Calu3 (cell line): ENCODE data around the gene PRKN. TPM values are rescaled to one million over a fixed set of nuclear protein-coding genes. Genes with fewer than 3 reads are reported as not detected.
"Not testable (repeated sequence)": the region's sequence is repeated elsewhere in the genome, so short reads cannot be mapped to it uniquely, and the experiment has no call there.

Experiments
- BruUV-seq: library from RNA; stranded (reverse); fragments of 400-500 nt; replicated peaks from 2 replicates; lab custom pipeline; 2021; lab: Mats Ljungman, UMichigan
- CTCF ChIA-PET: fragments of 300-600 bp; sonication (Branson Sonifier 250); formaldehyde crosslinking; loops from one replicate; lab custom pipeline; 2022; ENCODE audit warnings: antibody characterized with exemption; lab: Charles Lee
- DNase-seq: peaks from one replicate; pipeline ENCODE4 v3.0.0; 2022
- H3K27ac Mint-ChIP-seq: one replicate; pipeline ENCODE4 v1.8.0; 2022; ENCODE audit warnings: mixed read lengths; ENCODE audit not compliant: unreplicated experiment
- H3K27me3 Mint-ChIP-seq: one replicate; pipeline ENCODE4 v1.8.0; 2022; ENCODE audit warnings: mixed read lengths; ENCODE audit not compliant: unreplicated experiment
- H3K36me3 Mint-ChIP-seq: one replicate; pipeline ENCODE4 v1.8.0; 2022; ENCODE audit warnings: mild to moderate bottlenecking, moderate library complexity, mixed read lengths; ENCODE audit not compliant: insufficient read depth, unreplicated experiment
- H3K4me1 Mint-ChIP-seq: one replicate; pipeline ENCODE4 v1.8.0; 2022; ENCODE audit warnings: mild to moderate bottlenecking, low read depth, mixed read lengths; ENCODE audit not compliant: unreplicated experiment
- H3K4me3 Mint-ChIP-seq: one replicate; pipeline ENCODE4 v1.8.0; 2022; ENCODE audit warnings: mild to moderate bottlenecking, low read depth, moderate library complexity, mixed read lengths; ENCODE audit not compliant: unreplicated experiment
- H3K9me3 Mint-ChIP-seq: one replicate; pipeline ENCODE4 v1.8.0; 2022; ENCODE audit warnings: low read depth, mixed read lengths; ENCODE audit not compliant: unreplicated experiment
- intact Hi-C: fragments of 100-400 bp; cut with micrococcal nuclease; formaldehyde crosslinking; loops from one replicate; pipeline ENCODE4 v1.10.0; 2022; ENCODE audit not compliant: unreplicated experiment
- total RNA-seq: library from RNA; stranded (reverse); gene quantifications from 2 replicates; pipeline ENCODE4 v1.2.3, GENCODE V29; 2022
- TF ChIP-seq, protein P1 (sequence below): fragments of 200-600 bp; IDR thresholded peaks from one replicate; pipeline ENCODE4 v1.8.0; 2022; ENCODE audit warnings: antibody characterized with exemption; ENCODE audit not compliant: unreplicated experiment

Gene PRKN
- total RNA-seq, 1 experiment from 2014 or later = 3.8 TPM

DNA sequence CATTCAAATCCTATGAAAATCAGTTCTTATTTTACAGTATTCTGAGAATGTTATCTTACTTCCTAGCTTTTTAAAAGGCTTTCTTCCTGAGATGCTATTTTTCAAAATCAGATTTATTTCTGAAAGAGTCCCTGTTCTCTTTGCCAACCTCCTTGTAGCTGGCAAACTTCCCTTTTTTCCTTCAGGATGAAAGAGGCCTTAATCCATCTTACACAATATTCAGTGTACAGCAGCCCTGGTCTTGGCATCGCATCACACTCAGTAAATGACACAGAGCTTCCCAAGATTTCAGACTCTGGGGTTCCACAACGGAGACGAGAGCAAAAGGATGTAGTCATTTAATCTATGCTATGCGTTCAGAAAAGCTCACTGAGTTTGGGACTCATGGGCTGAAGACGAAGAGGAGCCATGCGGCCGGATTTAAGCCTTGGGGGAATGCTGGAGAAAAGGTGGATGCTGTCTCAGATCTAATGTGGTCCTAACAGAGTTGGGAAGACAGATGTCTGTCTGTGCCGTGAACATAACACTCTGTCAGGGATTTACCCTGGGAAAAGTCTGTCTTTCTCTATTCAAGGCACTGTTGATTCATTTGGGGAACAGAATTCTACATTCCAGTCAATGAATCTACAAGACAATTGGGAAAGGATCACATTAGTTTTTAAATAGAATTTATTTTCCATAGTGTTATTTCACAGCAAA, 837.3 kb downstream of the PRKN start:
- intact Hi-C loops = no loop called here
- BruUV-seq = no TSS peak
- H3K9me3 Mint-ChIP-seq = no peaks in the 10 kb centered on the region
- H3K36me3 Mint-ChIP-seq = no peaks in the 10 kb centered on the region
- no peak for DNase-seq
- CTCF ChIA-PET = no interaction called here
- TF ChIP-seq, protein P1, sequence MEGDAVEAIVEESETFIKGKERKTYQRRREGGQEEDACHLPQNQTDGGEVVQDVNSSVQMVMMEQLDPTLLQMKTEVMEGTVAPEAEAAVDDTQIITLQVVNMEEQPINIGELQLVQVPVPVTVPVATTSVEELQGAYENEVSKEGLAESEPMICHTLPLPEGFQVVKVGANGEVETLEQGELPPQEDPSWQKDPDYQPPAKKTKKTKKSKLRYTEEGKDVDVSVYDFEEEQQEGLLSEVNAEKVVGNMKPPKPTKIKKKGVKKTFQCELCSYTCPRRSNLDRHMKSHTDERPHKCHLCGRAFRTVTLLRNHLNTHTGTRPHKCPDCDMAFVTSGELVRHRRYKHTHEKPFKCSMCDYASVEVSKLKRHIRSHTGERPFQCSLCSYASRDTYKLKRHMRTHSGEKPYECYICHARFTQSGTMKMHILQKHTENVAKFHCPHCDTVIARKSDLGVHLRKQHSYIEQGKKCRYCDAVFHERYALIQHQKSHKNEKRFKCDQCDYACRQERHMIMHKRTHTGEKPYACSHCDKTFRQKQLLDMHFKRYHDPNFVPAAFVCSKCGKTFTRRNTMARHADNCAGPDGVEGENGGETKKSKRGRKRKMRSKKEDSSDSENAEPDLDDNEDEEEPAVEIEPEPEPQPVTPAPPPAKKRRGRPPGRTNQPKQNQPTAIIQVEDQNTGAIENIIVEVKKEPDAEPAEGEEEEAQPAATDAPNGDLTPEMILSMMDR = no peak
- H3K27me3 Mint-ChIP-seq = no peaks in the 10 kb centered on the region
- no peaks in the 10 kb centered on the region for H3K4me1 Mint-ChIP-seq
- no peak overlapping the region for H3K27ac Mint-ChIP-seq
- H3K4me3 Mint-ChIP-seq = no peak overlapping the region

DNA sequence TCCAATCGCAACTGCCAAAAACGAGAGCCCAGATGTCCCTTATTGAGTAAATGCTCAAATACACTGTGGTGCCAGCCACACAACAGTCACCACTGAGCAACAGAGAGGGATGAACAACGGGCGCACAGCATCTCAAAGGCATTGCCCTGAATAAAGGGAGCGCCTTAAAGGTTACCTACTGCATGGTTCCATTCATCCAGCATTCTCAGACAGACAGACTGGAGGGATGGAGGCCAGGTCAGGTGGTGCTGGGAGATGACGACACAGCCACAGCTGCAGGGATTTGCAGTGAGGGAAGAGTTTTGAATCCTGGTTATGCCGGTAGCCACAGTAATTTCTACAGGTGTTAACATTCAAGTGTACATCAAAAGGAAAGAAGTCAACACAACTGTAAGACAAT, 838.2 kb downstream of the PRKN start:
- no peaks in the 10 kb centered on the region for H3K9me3 Mint-ChIP-seq
- H3K27ac Mint-ChIP-seq = no peak overlapping the region
- H3K27me3 Mint-ChIP-seq = no peaks in the 10 kb centered on the region
- no peak for DNase-seq
- no peak overlapping the region for H3K4me3 Mint-ChIP-seq
- TF ChIP-seq, protein P1 = no peak
- CTCF ChIA-PET = no interaction called here
- no TSS peak for BruUV-seq
- no peaks in the 10 kb centered on the region for H3K36me3 Mint-ChIP-seq
- H3K4me1 Mint-ChIP-seq = no peaks in the 10 kb centered on the region
- intact Hi-C loops = no loop called here

DNA sequence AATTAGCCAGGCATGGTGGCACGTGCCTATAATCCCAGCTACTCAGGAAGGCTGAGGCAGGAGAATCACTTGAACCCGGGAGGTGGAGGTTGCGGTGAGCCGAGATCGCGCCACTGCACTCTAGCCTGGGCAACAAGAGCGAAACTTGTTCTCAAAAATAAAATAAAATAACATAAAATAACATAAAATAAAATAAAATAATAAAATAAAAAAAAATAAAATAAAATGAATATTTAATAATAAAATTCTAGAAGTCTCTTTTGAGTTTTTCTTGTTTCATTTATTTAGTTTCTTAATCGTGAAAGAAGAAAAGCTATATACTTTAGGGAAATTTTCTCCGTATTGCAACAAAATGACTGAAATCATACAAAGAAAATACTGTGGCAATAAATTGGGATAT, 841.0 kb downstream of the PRKN start:
- H3K27me3 Mint-ChIP-seq, DNase-seq, BruUV-seq, H3K36me3 Mint-ChIP-seq, H3K4me3 Mint-ChIP-seq, CTCF ChIA-PET, intact Hi-C loops, H3K9me3 Mint-ChIP-seq, H3K27ac Mint-ChIP-seq, H3K4me1 Mint-ChIP-seq: not testable (repeated sequence)

DNA sequence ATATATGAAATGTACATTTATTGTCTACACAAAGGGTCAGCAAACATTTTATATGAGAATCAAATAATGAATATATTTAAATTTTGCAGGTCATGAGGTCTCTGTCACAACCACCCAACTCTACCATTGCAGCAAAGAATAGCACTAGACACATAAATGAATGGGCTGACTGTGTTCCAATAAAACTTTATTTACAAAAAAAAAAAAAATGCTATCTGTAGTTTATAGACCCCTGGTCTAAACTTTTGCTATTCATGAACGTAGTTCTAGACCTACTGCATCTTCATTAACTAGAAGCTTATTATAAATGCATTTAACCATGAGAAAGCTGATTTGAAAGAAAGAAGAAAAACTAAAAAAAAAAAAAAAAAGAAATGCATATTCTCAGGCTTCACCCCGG, 842.8 kb downstream of the PRKN start:
- Mint-ChIP-seq H3K4me1 (no peaks in the 10 kb centered on the region), H3K27ac (no peak overlapping the region), H3K4me3 (no peak overlapping the region), H3K27me3 (no peaks in the 10 kb centered on the region), H3K9me3 (no peaks in the 10 kb centered on the region), H3K36me3 (no peaks in the 10 kb centered on the region)
- CTCF ChIA-PET = no interaction called here
- BruUV-seq = no TSS peak
- TF ChIP-seq, protein P1 = no peak
- no peak for DNase-seq
- intact Hi-C loops = no loop called here

DNA sequence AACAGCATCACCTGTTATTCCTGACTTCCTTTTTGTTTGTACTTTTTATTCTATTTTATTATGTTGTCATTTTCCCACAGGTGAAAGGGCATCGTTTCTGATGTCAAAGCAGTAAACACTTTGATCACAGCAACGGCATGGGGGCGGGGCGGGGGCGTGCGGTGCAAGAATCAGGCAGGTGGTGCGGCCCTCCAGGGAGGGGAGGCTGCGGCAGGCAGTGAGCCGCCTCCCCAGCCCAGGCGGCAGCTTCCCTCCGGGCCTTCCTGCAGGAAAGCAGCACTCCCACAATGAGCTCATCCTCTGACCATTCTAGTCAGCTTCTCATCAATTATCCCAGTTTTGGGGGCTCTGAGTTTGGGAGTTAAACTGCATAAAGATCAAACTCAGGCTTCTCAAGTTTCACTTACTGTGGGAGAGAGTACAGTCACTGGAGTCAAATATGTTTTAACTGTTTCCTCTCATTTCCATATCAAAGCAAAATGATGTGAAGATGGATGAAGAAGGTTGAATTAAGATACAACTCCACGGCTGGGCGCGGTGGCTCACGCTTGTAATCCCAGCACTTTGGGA, 845.3 kb downstream of the PRKN start:
- Mint-ChIP-seq H3K4me1 (no peaks in the 10 kb centered on the region), H3K27me3 (no peaks in the 10 kb centered on the region), H3K9me3 (no peaks in the 10 kb centered on the region), H3K27ac (no peak overlapping the region), H3K36me3 (no peaks in the 10 kb centered on the region), H3K4me3 (no peak overlapping the region)
- CTCF ChIA-PET = no interaction called here
- TF ChIP-seq, protein P1 = no peak
- intact Hi-C loops = no loop called here
- no peak for DNase-seq
- BruUV-seq = no TSS peak
